ENCODE results near the gene WNT9B.

The WNT9B gene

GRCh38 chr17:46928467-46929261 is 77.3 kb downstream of the WNT9B start:
- no peak for DNase-seq (ENCODE audit: low read depth)
- H3K4me3 ChIP-seq (ENCODE audit: low read length), result no peak overlapping the region
- no peak for TF ChIP-seq CTCF (IDR thresholded peaks at IDR 0.05; ENCODE audit: insufficient read depth, low read depth, low read length, missing control alignments)

- DNase-seq (ENCODE audit: low read depth), result peak; percentile 95
- no peak overlapping the region for H3K4me3 ChIP-seq (ENCODE audit: low read length)
- no peak for TF ChIP-seq CTCF (IDR thresholded peaks at IDR 0.05; ENCODE audit: insufficient read depth, low read depth, low read length, missing control alignments)
Observed at GRCh38 chr17:46929413-46929812, 78.0 kb downstream of the WNT9B start.

- no peak overlapping the region for H3K4me3 ChIP-seq (ENCODE audit: low read length)
- TF ChIP-seq CTCF (IDR thresholded peaks at IDR 0.05; ENCODE audit: insufficient read depth, low read depth, low read length, missing control alignments), result no peak
- no peak for DNase-seq (ENCODE audit: low read depth)
Observed at GRCh38 chr17:46930051-46930450, 78.7 kb downstream of the WNT9B start.

- H3K4me3 ChIP-seq (ENCODE audit: low read length), result no peak overlapping the region
- no peak for DNase-seq (ENCODE audit: low read depth)
- TF ChIP-seq CTCF (IDR thresholded peaks at IDR 0.05; ENCODE audit: insufficient read depth, low read depth, low read length, missing control alignments), result no peak
Observed at GRCh38 chr17:46931596-46931995, 80.2 kb downstream of the WNT9B start.

- no peak overlapping the region for H3K4me3 ChIP-seq (ENCODE audit: low read length)
- TF ChIP-seq CTCF (IDR thresholded peaks at IDR 0.05; ENCODE audit: insufficient read depth, low read depth, low read length, missing control alignments), result no peak
- peak; percentile 77 for DNase-seq (ENCODE audit: low read depth)
Observed at GRCh38 chr17:46935658-46936266, 84.4 kb downstream of the WNT9B start.
